HEK293T (cell line): ENCODE measurements around the gene MALSU1.

Experiments
- BHLHE40 ChIP-seq: fragments of 450-650 bp; IDR thresholded peaks from 2 replicates; pipeline ENCODE4 v1.6.1; 2016; ENCODE audit warnings: mild to moderate bottlenecking, moderate library complexity, borderline replicate concordance
- CTBP1 ChIP-seq: fragments of 450-650 bp; IDR thresholded peaks from 2 replicates; pipeline ENCODE4 v1.6.1; 2016; ENCODE audit warnings: borderline replicate concordance
- ELF4 ChIP-seq: fragments of 450-650 bp; IDR thresholded peaks from 2 replicates; pipeline ENCODE4 v1.6.1; 2017; ENCODE audit warnings: antibody characterized with exemption
- FOXA1 ChIP-seq: fragments of 450-650 bp; IDR thresholded peaks from 2 replicates; pipeline ENCODE4 v1.6.1; 2016; ENCODE audit warnings: mild to moderate bottlenecking
- FOXK2 ChIP-seq: fragments of 450-650 bp; IDR thresholded peaks from 2 replicates; pipeline ENCODE4 v1.6.1; 2016; ENCODE audit warnings: mild to moderate bottlenecking
- FOXM1 ChIP-seq: fragments of 450-650 bp; IDR thresholded peaks from 2 replicates; pipeline ENCODE4 v1.6.1; 2017; ENCODE audit warnings: mild to moderate bottlenecking, borderline replicate concordance
- HDGF ChIP-seq: fragments of 450-650 bp; IDR thresholded peaks from 2 replicates; pipeline ENCODE4 v1.6.1; 2017; ENCODE audit warnings: antibody characterized with exemption, borderline replicate concordance
- LEF1 ChIP-seq: fragments of 450-650 bp; IDR thresholded peaks from 2 replicates; pipeline ENCODE4 v1.6.1; 2017; ENCODE audit warnings: mild to moderate bottlenecking, borderline replicate concordance
- NFRKB ChIP-seq: fragments of 450-650 bp; IDR thresholded peaks from 2 replicates; pipeline ENCODE4 v1.6.1; 2016; ENCODE audit warnings: mild to moderate bottlenecking, moderate library complexity
- PKNOX1 ChIP-seq: fragments of 450-650 bp; IDR thresholded peaks from 2 replicates; pipeline ENCODE4 v1.6.1; 2016
- SP1 ChIP-seq: fragments of 450-650 bp; IDR thresholded peaks from 2 replicates; pipeline ENCODE4 v1.6.1; 2017
- SUZ12 ChIP-seq: fragments of 450-650 bp; IDR thresholded peaks from 2 replicates; pipeline ENCODE4 v1.6.1; 2016; ENCODE audit warnings: mild to moderate bottlenecking
- TARDBP ChIP-seq: fragments of 450-650 bp; IDR thresholded peaks from 2 replicates; pipeline ENCODE4 v1.6.1; 2016
- ZNF384 ChIP-seq: fragments of 450-650 bp; IDR thresholded peaks from 2 replicates; pipeline ENCODE4 v1.6.1; 2016

DNA sequence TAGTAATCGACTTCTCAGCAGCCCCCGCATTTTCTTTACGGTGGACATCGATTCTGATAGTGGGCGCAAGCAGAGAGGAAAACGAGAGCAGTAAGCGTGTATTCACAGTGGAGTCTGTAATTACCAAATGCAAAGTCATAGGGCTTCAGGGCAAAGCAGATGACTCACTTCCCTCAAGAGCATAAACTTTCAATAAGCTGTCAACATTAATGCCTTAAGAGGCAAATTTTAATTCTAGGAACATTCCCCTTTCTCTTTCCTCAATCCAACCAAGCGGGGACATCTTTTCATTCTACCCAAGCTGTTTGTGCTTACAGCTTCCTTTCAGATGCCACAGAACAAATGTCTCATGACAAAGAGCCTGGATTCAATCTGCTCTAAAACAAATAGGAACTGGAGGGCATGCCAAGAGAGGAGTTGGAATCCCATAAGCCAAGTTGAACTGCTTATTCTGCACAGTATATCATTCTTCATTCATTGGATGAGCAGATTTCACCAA lies 48.6 kb downstream of the MALSU1 start:
- TF ChIP-seq LEF1 (no peak), ZNF384 (no peak), FOXK2 (no peak), CTBP1 (no peak), ELF4 (no peak), FOXM1 (no peak), SP1 (no peak), HDGF (no peak), NFRKB (no peak), TARDBP (no peak), PKNOX1 (no peak), FOXA1 (no peak), BHLHE40 (no peak), SUZ12 (no peak)
